Neural progenitor cell (in vitro differentiated cells): ENCODE measurements around the gene LGALS3. TPM values are rescaled to one million over a fixed set of nuclear protein-coding genes. Genes with fewer than 3 reads are reported as not detected.

ENCODE experiments used
- DNase-seq: peaks from one replicate; pipeline ENCODE4 v3.0.0-alpha.2; 2016; ENCODE audit warnings: low spot score
- H2AFZ ChIP-seq: fragments of 200-600 bp; sonication (generic); replicated peaks from 2 replicates; pipeline ENCODE4 v1.6.1; 2016; ENCODE audit warnings: antibody characterized with exemption
- H3F3A ChIP-seq: fragments of 200-600 bp; sonication (generic); 2 replicates; pipeline ENCODE4 v1.6.1; 2016; ENCODE audit warnings: antibody characterized with exemption, low read depth
- H3K27ac ChIP-seq: fragments of 200-600 bp; sonication (generic); 2 replicates; pipeline ENCODE4 v1.5.1; 2016; ENCODE audit warnings: mild to moderate bottlenecking
- H3K27me3 ChIP-seq: fragments of 200-600 bp; sonication (generic); 2 replicates; pipeline ENCODE4 v1.6.1; 2016; ENCODE audit warnings: mild to moderate bottlenecking, moderate library complexity
- H3K36me3 ChIP-seq: fragments of 200-600 bp; sonication (generic); 2 replicates; pipeline ENCODE4 v1.5.1; 2016
- H3K4me1 ChIP-seq: fragments of 200-600 bp; sonication (generic); 2 replicates; pipeline ENCODE4 v1.6.1; 2016; ENCODE audit warnings: mixed run types
- H3K4me2 ChIP-seq: fragments of 200-600 bp; sonication (generic); 2 replicates; pipeline ENCODE4 v1.6.1; 2016
- H3K4me3 ChIP-seq: fragments of 200-600 bp; sonication (generic); 2 replicates; pipeline ENCODE4 v1.5.1; 2016
- H3K79me2 ChIP-seq: fragments of 200-600 bp; sonication (generic); 2 replicates; pipeline ENCODE4 v1.6.1; 2016; ENCODE audit warnings: low read depth
- H3K9ac ChIP-seq: fragments of 200-600 bp; sonication (generic); 2 replicates; pipeline ENCODE4 v1.6.1; 2016
- H3K9me3 ChIP-seq: fragments of 200-600 bp; sonication (generic); 2 replicates; pipeline ENCODE4 v1.5.1; 2016; ENCODE audit warnings: low read depth
- H4K20me1 ChIP-seq: fragments of 200-600 bp; sonication (generic); 2 replicates; pipeline ENCODE4 v1.6.1; 2016; ENCODE audit warnings: low read depth
- H3K27ac Mint-ChIP-seq: 3 replicates; pipeline ENCODE4 v1.8.0; 2021; ENCODE audit warnings: mixed read lengths
- H3K27me3 Mint-ChIP-seq: 2 replicates; pipeline ENCODE4 v1.8.0; 2022; ENCODE audit warnings: low read depth, mild to moderate bottlenecking, inconsistent platforms, moderate library complexity, mixed read lengths; ENCODE audit not compliant: insufficient read depth
- H3K36me3 Mint-ChIP-seq: 3 replicates; pipeline ENCODE4 v1.8.0; 2021; ENCODE audit warnings: mixed read lengths
- H3K4me1 Mint-ChIP-seq: 3 replicates; pipeline ENCODE4 v1.8.0; 2021; ENCODE audit warnings: mixed read lengths
- H3K4me3 Mint-ChIP-seq: 3 replicates; pipeline ENCODE4 v1.8.0; 2021; ENCODE audit warnings: mild to moderate bottlenecking, moderate library complexity, mixed read lengths
- H3K9me3 Mint-ChIP-seq: 3 replicates; pipeline ENCODE4 v1.8.0; 2020; ENCODE audit warnings: mixed read lengths
- CTCF ChIP-seq: fragments of 200-600 bp; sonication (generic); IDR thresholded peaks from 2 replicates; pipeline ENCODE4 v1.5.1; 2017; ENCODE audit warnings: antibody characterized with exemption, mild to moderate bottlenecking
- EZH2 ChIP-seq: fragments of 200-600 bp; sonication (generic); IDR thresholded peaks from 2 replicates; pipeline ENCODE4 v1.6.1; 2017; ENCODE audit warnings: antibody characterized with exemption, mild to moderate bottlenecking, moderate library complexity
- EZH2phosphoT487 ChIP-seq: fragments of 200-600 bp; sonication (generic); IDR thresholded peaks from 2 replicates; pipeline ENCODE4 v1.6.1; 2017; ENCODE audit warnings: antibody characterized with exemption
- total RNA-seq: library from RNA; depleted of rRNA; stranded (reverse); fragments of >200 nt; gene quantifications from 2 replicates; pipeline ENCODE4 v1.2.3, GENCODE V29; 2015; ENCODE audit warnings: low replicate concordance

The LGALS3 gene
- total RNA-seq, 1 donor from 2014 or later: not detected

DNA sequence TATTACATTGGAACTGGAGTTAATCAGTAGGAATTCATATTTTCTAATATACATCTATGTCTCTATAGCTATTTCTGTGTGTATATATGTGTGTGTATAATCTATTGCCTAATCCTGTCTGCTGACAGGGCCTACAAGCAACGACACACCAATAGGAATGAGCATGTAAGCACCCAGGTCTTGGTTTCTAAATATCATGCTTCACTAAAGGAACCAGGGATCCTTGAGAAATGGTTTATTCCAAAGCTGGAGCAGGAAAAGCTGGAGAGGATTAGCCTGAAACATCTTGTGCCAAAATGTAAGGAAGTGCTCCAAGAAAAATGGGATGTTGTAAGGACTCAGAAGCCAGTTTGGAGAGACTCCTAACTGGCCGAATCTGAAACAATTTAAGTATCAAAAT is 29.3 kb upstream of the LGALS3 start:
- H2AFZ ChIP-seq: no peak overlapping the region
- no peak overlapping the region for H3K9ac ChIP-seq
- H3K36me3 ChIP-seq: no peaks in the 10 kb centered on the region
- Mint-ChIP-seq H3K4me1 (peaks cover 29% of the 10 kb centered on the region), H3K27me3 (peaks cover 9% of the 10 kb centered on the region), H3K27ac (no peak overlapping the region), H3K36me3 (peaks cover 4% of the 10 kb centered on the region), H3K4me3 (no peak overlapping the region), H3K9me3 (peaks cover 9% of the 10 kb centered on the region)
- no peak for DNase-seq
- no peak overlapping the region for H3K4me2 ChIP-seq
- H4K20me1 ChIP-seq: no peaks in the 10 kb centered on the region
- TF ChIP-seq EZH2 (no peak), EZH2phosphoT487 (no peak), CTCF (no peak)
- H3K4me1 ChIP-seq: peaks cover 20% of the 10 kb centered on the region
- no peak overlapping the region for H3K4me3 ChIP-seq
- H3K9me3 ChIP-seq: no peaks in the 10 kb centered on the region
- H3K27me3 ChIP-seq: no peaks in the 10 kb centered on the region
- no peaks in the 10 kb centered on the region for H3K79me2 ChIP-seq
- H3F3A ChIP-seq: peaks cover 40% of the 10 kb centered on the region
- H3K27ac ChIP-seq: no peak overlapping the region

DNA sequence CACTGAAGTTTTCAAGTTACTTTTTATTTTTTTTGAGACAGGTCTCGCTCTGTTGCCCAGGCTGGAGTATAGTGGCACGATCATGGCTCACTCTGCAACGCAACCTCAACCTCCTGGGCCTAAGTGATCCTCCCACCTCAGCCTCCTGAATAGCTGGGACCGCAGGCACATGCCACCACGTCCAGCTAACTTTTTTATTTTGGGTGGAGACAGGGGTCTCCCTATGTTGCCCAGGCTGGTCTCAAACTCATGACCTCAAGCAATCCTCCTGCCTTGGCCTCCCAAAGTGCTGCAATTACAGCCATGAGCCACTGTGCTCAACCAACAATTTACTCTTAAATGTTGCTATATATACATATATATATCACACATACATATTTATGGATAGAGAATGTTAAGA is 27.4 kb upstream of the LGALS3 start:
- H3F3A ChIP-seq: peaks cover 40% of the 10 kb centered on the region
- H3K36me3 Mint-ChIP-seq: peaks cover 6% of the 10 kb centered on the region
- TF ChIP-seq CTCF: no peak
- TF ChIP-seq EZH2: no peak
- TF ChIP-seq EZH2phosphoT487: no peak

DNA sequence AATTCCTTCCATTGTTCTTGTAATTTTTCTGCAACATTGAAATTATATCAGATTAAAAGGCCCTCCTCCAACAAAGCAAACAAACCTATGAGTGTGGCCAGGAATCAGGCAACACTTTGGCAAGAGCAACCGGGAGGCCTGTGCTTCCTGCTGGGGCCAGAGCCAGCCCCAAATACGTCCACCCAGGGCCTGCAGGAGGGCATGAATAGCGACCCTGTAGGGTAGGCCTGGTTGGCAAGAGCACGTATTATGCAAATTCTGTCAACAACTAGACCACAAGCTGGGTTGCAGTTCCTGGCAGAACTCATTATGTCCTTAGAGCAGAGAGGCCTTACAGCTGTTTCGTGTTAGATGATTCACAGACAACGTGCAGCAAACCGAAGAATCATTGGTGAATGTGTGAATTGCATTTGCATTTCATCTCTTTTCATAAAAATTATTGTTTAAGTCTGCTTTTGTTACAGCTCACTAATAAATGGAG is 26.9 kb upstream of the LGALS3 start:
- Histone ChIP-seq H3K4me2 (peak overlapping the region; percentile 57), H3K9ac (no peak overlapping the region), H3K27me3 (no peaks in the 10 kb centered on the region), H3K4me3 (no peak overlapping the region), H3K79me2 (no peaks in the 10 kb centered on the region), H2AFZ (no peak overlapping the region), H3K27ac (peak overlapping the region; percentile 51), H3F3A (peaks cover 40% of the 10 kb centered on the region), H4K20me1 (no peaks in the 10 kb centered on the region), H3K9me3 (no peaks in the 10 kb centered on the region), H3K4me1 (peaks cover 20% of the 10 kb centered on the region), H3K36me3 (no peaks in the 10 kb centered on the region)
- peak; percentile 79 for DNase-seq
- H3K4me3 Mint-ChIP-seq: peak overlapping the region; percentile 46
- H3K27ac Mint-ChIP-seq: peak overlapping the region; percentile 96
- H3K4me1 Mint-ChIP-seq: peaks cover 29% of the 10 kb centered on the region
- H3K27me3 Mint-ChIP-seq: peaks cover 12% of the 10 kb centered on the region
- no peak for TF ChIP-seq EZH2
- TF ChIP-seq CTCF: no peak
- peaks cover 6% of the 10 kb centered on the region for H3K36me3 Mint-ChIP-seq
- H3K9me3 Mint-ChIP-seq: peaks cover 12% of the 10 kb centered on the region

More for the DNA sequence above, 27.4 kb upstream of the LGALS3 start:
- Histone ChIP-seq H3K9ac (no peak overlapping the region), H2AFZ (no peak overlapping the region), H3K4me1 (peaks cover 20% of the 10 kb centered on the region), H4K20me1 (no peaks in the 10 kb centered on the region), H3K36me3 (no peaks in the 10 kb centered on the region), H3K27me3 (no peaks in the 10 kb centered on the region), H3K9me3 (no peaks in the 10 kb centered on the region), H3K4me3 (no peak overlapping the region), H3K27ac (peak overlapping the region; percentile 42), H3K4me2 (peak overlapping the region; percentile 57), H3K79me2 (no peaks in the 10 kb centered on the region)
- H3K9me3 Mint-ChIP-seq: peaks cover 12% of the 10 kb centered on the region
- H3K4me3 Mint-ChIP-seq: no peak overlapping the region
- peaks cover 10% of the 10 kb centered on the region for H3K27me3 Mint-ChIP-seq
- DNase-seq: no peak
- H3K27ac Mint-ChIP-seq: no peak overlapping the region
- H3K4me1 Mint-ChIP-seq: peaks cover 29% of the 10 kb centered on the region
